Measurements from ENCODE around the gene SEMA4D. TPM values are rescaled to one million over a fixed set of nuclear protein-coding genes. Genes with fewer than 3 reads are reported as not detected.
A peak's percentile ranks its signal among the peaks of the same experiment; 100 is the strongest.

Gene SEMA4D
- total RNA-seq, 2 experiments from 2014 or later: 159 to 161 TPM

DNA sequence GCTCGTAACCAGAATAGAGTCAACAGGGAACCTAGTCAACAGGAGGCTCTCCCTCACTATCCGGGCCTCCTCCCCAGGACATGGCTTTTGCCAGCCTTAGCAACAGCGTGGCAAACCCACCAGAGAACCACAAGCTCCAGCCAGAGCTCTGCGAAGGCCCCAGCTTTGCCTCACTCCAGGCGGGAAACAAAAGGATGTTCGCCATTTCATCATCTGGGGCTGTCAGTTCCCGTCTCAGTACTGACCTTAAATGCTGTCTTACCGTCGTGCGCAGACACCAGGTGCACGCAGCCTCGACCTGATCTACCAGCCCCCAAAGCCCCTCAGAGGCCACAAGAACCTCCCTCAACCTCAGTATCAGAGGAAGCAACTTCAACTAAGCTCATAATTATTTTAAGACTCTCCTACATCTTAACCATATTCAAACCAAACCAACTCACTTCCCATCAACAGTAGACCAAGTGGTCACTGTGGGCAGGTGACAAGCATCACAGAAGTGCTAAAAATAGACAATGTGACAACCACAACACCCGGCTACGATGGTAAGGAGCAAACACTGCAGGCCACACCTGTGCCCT is 71.4 kb downstream of the SEMA4D start:
- ChIA-PET CTCF (interaction anchor here (0.8 to 6.5 kb wide), 7 partner anchors 8 to 176 kb away, joined by 3 to 120 read pairs (median 8); no protein-coding TSS in a partner anchor), POLR2A (interaction anchor here (1.1 to 3.1 kb wide), 8 partner anchors 9 to 55 kb away, joined by 3 to 17 read pairs (median 5); no protein-coding TSS in a partner anchor)
- Mint-ChIP-seq H3K4me3 (peak overlapping the region; percentile 44), H3K27ac (peak overlapping the region; percentile 100), H3K4me1 (ENCODE audit: low read depth) (peaks cover 97% of the 10 kb centered on the region), H3K9me3 (peaks cover 5% of the 10 kb centered on the region), H3K36me3 (peaks cover 23% of the 10 kb centered on the region), H3K27me3 (no peaks in the 10 kb centered on the region)
- intact Hi-C loops (cut with micrococcal nuclease): loop anchor here (1.0 to 2.0 kb wide), 3 partner anchors 16 to 110 kb away; no protein-coding TSS in a partner anchor
- DNase-seq: peak; percentile 69

DNA sequence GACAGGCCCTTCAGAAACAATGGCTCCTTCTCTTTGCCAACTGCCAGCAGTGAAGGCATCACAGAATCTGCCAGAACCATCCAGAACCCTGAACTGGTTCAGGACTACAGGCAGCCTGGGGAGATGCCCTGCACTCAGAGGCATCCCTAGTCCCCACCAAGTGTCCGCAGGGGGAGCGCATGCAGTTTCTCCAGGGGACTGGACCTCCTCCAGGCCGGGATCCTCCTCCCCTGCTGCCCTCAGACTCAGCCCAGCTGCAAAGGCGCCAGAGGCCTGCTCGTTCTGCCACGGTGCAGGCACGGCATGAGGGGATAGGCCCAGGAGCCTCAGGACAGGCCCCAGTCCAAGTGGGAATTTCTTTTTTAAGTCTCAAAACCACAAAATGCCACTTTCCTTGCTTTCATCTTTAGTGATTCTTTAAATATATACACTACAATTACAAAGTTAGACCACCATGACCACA is 72.0 kb downstream of the SEMA4D start:
- Mint-ChIP-seq H3K36me3 (peaks cover 23% of the 10 kb centered on the region), H3K9me3 (peaks cover 5% of the 10 kb centered on the region), H3K27ac (peak overlapping the region; percentile 100), H3K4me1 (ENCODE audit: low read depth) (peaks cover 98% of the 10 kb centered on the region), H3K27me3 (no peaks in the 10 kb centered on the region), H3K4me3 (peak overlapping the region; percentile 44)
- DNase-seq: no peak
- ChIA-PET POLR2A (interaction anchor here (1.1 to 3.1 kb wide), 8 partner anchors 9 to 55 kb away, joined by 3 to 17 read pairs (median 5); no protein-coding TSS in a partner anchor), CTCF (interaction anchor here (0.8 to 6.5 kb wide), 6 partner anchors 7 to 177 kb away, joined by 3 to 120 read pairs (median 10); no protein-coding TSS in a partner anchor)
- intact Hi-C loops (cut with micrococcal nuclease): loop anchor here (1.0 to 2.0 kb wide), 3 partner anchors 16 to 111 kb away; no protein-coding TSS in a partner anchor

DNA sequence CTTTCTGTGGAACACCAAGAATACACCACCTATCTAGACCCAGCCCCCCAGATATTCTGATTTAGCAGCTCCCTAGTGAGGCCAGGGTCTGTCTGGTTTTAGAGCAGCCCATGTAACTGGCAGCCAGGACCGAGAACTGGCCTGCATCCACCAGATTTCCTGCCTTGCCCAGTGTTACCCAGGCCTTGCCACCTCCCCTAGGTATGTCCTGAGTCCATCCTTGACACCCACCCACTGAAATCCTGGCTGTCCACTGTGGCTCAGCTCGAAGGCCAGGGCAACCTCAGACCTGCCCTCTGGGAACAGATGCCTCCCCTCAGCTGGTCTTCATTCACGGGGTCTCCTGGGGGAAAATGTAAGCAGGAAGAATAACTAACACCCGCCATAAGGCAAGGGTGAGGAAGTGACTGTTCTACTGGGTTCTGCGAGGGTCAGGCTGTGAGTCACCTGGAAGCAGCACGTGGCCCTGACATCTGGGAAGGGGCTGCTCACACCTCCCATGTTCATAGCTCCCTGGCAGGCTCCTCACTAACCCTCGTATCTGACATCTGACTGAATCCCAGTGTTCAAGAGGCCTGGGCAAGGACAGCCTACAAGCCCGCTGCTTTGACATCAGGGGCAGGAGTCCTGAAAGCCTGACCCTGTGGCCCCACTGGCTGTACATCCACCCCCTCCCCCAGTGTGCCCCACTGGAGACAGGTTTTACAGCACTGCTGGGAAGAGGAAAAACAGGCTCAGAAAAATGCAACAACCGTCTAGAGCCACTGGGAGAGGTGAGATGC is 72.7 kb downstream of the SEMA4D start:
- peak overlapping the region; percentile 44 for H3K4me3 Mint-ChIP-seq

DNA sequence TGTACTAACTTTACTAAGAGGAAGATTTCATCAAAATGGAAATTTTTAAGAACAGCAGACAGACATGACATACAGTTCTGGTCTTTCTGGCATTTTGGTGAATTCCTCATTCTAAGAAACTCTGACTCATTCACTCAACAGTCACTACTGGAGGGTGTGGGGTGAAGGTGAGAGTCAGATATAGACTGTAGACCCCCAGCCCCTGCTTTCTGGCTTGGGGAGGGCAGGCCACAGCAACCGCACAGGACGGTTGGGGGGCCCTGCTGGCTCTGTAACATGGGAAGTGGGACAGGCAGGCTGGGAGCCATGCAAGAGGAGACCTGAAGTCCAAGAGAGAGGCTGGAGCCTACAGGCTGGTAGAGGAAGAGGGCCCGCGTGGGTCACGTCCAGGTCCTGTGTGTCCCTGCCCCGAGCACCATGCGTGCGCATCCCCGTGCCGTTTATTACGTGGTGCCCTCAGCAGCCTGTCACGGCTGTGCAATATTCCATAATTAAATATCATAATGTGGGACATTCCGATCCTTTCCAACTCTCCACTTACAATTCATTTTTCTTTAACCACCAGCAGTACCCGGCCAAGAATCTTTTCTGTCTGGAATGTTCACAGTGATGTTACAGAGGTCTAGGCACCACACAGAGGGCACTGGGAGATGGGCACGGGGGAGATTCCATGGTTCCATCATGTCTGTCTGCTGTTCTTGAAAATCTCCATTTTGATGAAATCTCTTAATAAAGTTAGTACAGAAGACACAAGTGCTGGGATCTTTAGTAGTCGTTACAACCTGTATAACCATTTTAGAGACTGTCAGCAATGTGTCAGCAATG is 75.5 kb downstream of the SEMA4D start:
- H3K36me3 Mint-ChIP-seq: peaks cover 37% of the 10 kb centered on the region
- H3K9me3 Mint-ChIP-seq: peaks cover 7% of the 10 kb centered on the region
- H3K27me3 Mint-ChIP-seq: no peaks in the 10 kb centered on the region
- peak overlapping the region; percentile 50 for H3K4me3 Mint-ChIP-seq
- peak; percentile 84 for DNase-seq
- POLR2A ChIA-PET: interaction anchor here (0.6 to 1.3 kb wide), 3 partner anchors 12 to 127 kb away, joined by 3 read pairs; no protein-coding TSS in a partner anchor
- peak overlapping the region; percentile 100 for H3K27ac Mint-ChIP-seq
- CTCF ChIA-PET: interaction anchor here (0.7 to 4.5 kb wide), 4 partner anchors 12 to 1823 kb away, joined by 3 to 21 read pairs (median 8); partner anchors contain the start of gene SECISBP2
- peaks cover 99% of the 10 kb centered on the region for H3K4me1 Mint-ChIP-seq (ENCODE audit: low read depth)
- intact Hi-C loops (cut with micrococcal nuclease): loop anchor here (5.0 kb wide), 2 partner anchors 180 to 560 kb away; no protein-coding TSS in a partner anchor

More for the DNA sequence above, 72.7 kb downstream of the SEMA4D start:
- H3K27ac Mint-ChIP-seq: peak overlapping the region; percentile 100
- peak; percentile 57 for DNase-seq
- H3K27me3 Mint-ChIP-seq: no peaks in the 10 kb centered on the region
- H3K9me3 Mint-ChIP-seq: peaks cover 5% of the 10 kb centered on the region
- intact Hi-C loops (cut with micrococcal nuclease): no loop called here
- POLR2A ChIA-PET: interaction anchor here (1.1 to 3.1 kb wide), 6 partner anchors 8 to 56 kb away, joined by 3 to 11 read pairs (median 5); no protein-coding TSS in a partner anchor
- peaks cover 23% of the 10 kb centered on the region for H3K36me3 Mint-ChIP-seq
- peaks cover 100% of the 10 kb centered on the region for H3K4me1 Mint-ChIP-seq (ENCODE audit: low read depth)
- CTCF ChIA-PET: interaction anchor here (0.8 to 4.5 kb wide), 3 partner anchors 15 to 124 kb away, joined by 3 to 21 read pairs (median 18); no protein-coding TSS in a partner anchor

DNA sequence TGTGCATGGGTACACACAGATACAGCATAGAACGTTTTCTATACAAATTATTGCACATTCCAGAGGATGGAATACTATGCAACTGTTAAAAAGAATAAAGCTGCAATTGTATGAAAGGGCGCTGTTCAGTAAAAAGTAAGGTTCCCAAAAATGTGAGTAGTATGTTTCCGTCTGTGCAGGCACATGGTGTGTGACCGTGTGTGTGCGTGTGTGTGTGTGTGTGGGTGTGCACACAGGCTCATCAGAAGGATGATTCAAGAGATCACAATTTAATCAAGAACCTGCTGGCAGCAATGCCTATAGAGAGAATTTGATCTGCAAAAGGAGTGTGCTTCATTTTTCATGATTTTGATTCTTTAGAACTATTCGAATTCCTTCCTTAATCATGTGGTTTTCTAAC is 76.3 kb downstream of the SEMA4D start:
- H3K4me3 Mint-ChIP-seq: peak overlapping the region; percentile 50
- POLR2A ChIA-PET: interaction anchor here (0.6 to 1.3 kb wide), 3 partner anchors 11 to 341 kb away, joined by 3 read pairs; no protein-coding TSS in a partner anchor
- CTCF ChIA-PET: interaction anchor here (2.0 to 4.5 kb wide), 2 partner anchors 11 to 128 kb away, joined by 7 to 21 read pairs; no protein-coding TSS in a partner anchor
- no peaks in the 10 kb centered on the region for H3K27me3 Mint-ChIP-seq
- H3K9me3 Mint-ChIP-seq: peaks cover 13% of the 10 kb centered on the region
- H3K36me3 Mint-ChIP-seq: peaks cover 43% of the 10 kb centered on the region
- H3K27ac Mint-ChIP-seq: peak overlapping the region; percentile 100
- H3K4me1 Mint-ChIP-seq (ENCODE audit: low read depth): peaks cover 99% of the 10 kb centered on the region
- DNase-seq: peak; percentile 73
- intact Hi-C loops (cut with micrococcal nuclease): loop anchor here (2.0 to 5.0 kb wide), 3 partner anchors 69 to 561 kb away; no protein-coding TSS in a partner anchor

DNA sequence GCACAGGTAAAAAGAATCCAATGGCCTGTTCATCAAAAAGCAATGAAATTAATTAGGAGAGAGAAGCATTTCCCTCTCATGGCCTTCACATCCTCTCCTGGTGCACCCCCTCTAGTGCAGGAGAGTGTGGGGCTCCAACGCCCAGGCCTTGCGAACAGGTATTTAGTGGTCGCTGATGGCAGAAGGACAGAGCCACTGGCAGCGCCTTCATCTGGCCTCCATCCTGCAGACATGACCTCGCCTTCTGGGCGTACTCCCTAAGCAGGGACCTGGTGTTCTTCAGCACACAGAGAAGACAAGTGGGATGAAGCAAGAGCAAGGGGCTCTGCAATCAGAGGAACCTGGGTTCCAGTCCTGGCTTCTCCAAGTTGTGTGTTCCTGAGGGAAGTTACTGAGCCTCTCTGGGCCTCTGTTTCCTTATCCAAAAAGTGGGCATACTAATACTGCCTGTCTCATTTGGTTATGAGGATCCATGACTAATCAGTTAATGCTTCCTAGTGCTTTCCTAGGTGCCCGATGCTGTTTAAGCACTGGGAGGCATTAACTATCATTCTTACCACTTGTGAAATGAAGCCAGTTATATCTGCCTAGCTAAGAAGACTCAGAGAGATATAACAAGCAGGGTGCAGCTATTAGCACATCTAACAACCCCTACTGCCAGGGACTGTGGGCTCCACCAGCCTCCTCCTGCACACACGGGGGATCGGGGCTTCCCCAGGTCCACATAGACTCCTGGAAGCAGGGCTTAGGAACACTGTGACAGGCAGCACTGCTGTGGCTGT is 77.3 kb downstream of the SEMA4D start:
- H3K4me3 Mint-ChIP-seq: peak overlapping the region; percentile 58
- peaks cover 97% of the 10 kb centered on the region for H3K4me1 Mint-ChIP-seq (ENCODE audit: low read depth)
- peaks cover 16% of the 10 kb centered on the region for H3K9me3 Mint-ChIP-seq
- H3K27me3 Mint-ChIP-seq: no peaks in the 10 kb centered on the region
- CTCF ChIA-PET: interaction anchor here (0.9 to 2.0 kb wide), 2 partner anchors 10 to 129 kb away, joined by 4 to 7 read pairs; no protein-coding TSS in a partner anchor
- H3K36me3 Mint-ChIP-seq: peaks cover 51% of the 10 kb centered on the region
- peak; percentile 38 for DNase-seq
- H3K27ac Mint-ChIP-seq: peak overlapping the region; percentile 100
- intact Hi-C loops (cut with micrococcal nuclease): loop anchor here (1.0 to 5.0 kb wide), 6 partner anchors 10 to 562 kb away; no protein-coding TSS in a partner anchor
- POLR2A ChIA-PET: interaction anchor here (0.5 to 2.8 kb wide), 3 partner anchors 10 to 1680 kb away, joined by 3 to 12 read pairs (median 3); no protein-coding TSS in a partner anchor

DNA sequence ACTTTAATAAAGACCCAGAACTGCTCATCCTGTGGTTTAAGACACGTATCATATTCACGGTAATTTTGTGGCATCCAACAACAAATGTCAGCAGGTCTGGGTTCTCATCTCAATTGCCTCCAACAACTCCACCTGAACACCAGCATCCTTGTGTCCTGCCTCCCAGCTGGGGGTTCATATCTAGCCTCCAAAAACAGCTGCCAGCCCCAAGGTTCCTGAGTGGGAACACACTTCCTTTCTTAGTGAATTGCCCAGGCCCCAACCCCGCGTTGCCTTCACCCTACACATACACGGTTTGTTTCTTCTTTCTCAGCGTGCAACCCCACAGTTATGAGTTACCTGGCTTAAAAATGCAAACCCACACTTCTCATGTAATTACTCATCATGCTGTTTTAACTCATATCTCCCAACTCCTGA is 77.9 kb downstream of the SEMA4D start:
- POLR2A ChIA-PET: interaction anchor here (2.1 to 3.0 kb wide), 3 partner anchors 8 to 58 kb away, joined by 7 to 12 read pairs (median 11); no protein-coding TSS in a partner anchor
- peaks cover 54% of the 10 kb centered on the region for H3K36me3 Mint-ChIP-seq
- H3K4me1 Mint-ChIP-seq (ENCODE audit: low read depth): peaks cover 96% of the 10 kb centered on the region
- DNase-seq: peak; percentile 81
- H3K4me3 Mint-ChIP-seq: peak overlapping the region; percentile 58
- intact Hi-C loops (cut with micrococcal nuclease): loop anchor here (1.0 to 5.0 kb wide), 7 partner anchors 10 to 562 kb away; no protein-coding TSS in a partner anchor
- CTCF ChIA-PET: interaction anchor here (0.9 to 3.3 kb wide), 3 partner anchors 8 to 129 kb away, joined by 4 to 22 read pairs (median 18); no protein-coding TSS in a partner anchor
- peaks cover 16% of the 10 kb centered on the region for H3K9me3 Mint-ChIP-seq
- peak overlapping the region; percentile 100 for H3K27ac Mint-ChIP-seq
- H3K27me3 Mint-ChIP-seq: no peaks in the 10 kb centered on the region

DNA sequence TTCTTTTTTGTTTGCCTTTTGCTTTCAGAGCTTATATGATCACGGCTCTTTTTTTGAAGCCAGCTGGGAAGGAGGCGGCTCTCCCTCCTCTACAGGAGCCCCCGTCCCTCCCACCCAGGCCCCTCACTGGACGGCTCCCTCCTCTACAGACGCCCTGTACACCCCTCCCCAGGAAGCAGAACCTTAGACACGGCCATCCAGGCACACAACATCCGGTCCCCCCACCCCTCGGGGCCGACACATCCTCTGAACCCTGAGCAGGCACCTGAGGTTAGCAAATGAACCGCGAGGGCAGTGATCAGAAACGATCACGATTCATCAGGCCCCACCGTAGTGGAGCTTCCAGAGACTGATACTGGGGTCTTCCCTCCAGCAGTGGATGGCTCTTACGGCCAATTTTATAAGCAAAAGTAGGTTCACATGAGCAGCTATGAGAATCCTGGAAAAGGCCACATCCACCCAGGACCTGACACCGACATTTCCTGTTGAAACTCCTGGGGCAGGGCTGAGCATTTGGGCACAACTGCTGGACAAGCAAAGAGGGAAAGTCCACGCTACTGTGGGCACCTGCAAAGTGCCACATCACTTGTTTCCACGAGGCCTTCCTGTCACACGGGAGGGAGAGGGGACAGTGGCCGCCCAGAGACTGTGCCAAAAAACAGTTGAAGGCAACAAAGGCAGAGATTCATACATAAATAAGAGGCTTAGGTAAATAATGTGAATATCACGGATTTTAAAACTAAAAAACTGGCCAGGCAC is 78.9 kb downstream of the SEMA4D start:
- Mint-ChIP-seq H3K9me3 (peaks cover 14% of the 10 kb centered on the region), H3K27me3 (no peaks in the 10 kb centered on the region), H3K36me3 (peaks cover 45% of the 10 kb centered on the region), H3K4me3 (peak overlapping the region; percentile 58), H3K27ac (peak overlapping the region; percentile 100), H3K4me1 (ENCODE audit: low read depth) (peaks cover 92% of the 10 kb centered on the region)
- DNase-seq: peak; percentile 87
- ChIA-PET POLR2A (interaction anchor here (0.5 to 3.0 kb wide), 6 partner anchors 9 to 488 kb away, joined by 3 to 12 read pairs (median 5); no protein-coding TSS in a partner anchor), CTCF (interaction anchor here (0.9 to 3.3 kb wide), 6 partner anchors 9 to 130 kb away, joined by 3 to 22 read pairs (median 8); no protein-coding TSS in a partner anchor)
- intact Hi-C loops (cut with micrococcal nuclease): loop anchor here (1.0 to 2.0 kb wide), 2 partner anchors 48 to 282 kb away; no protein-coding TSS in a partner anchor

DNA sequence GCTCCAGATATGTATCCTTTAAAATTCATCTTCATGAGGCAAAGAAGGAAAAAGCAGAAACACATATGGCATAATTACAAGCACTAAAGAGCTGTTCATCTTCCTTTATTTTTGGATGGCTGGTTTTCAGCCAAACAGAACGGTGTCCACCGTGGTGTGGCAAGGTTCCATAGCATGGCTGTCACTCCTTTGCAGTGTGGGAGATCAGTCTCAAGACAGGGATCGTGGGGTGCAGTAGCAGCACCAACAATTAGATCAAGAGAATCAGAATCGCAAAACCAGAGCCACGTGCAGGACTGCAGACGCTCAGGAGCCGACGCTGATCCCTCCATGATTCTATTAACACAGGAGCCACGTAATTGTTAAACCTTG is 79.5 kb downstream of the SEMA4D start:
- DNase-seq: no peak
- Mint-ChIP-seq H3K4me3 (peak overlapping the region; percentile 58), H3K9me3 (peaks cover 13% of the 10 kb centered on the region), H3K36me3 (peaks cover 48% of the 10 kb centered on the region), H3K27me3 (no peaks in the 10 kb centered on the region), H3K4me1 (ENCODE audit: low read depth) (peaks cover 92% of the 10 kb centered on the region), H3K27ac (peak overlapping the region; percentile 100)
- ChIA-PET CTCF (interaction anchor here (0.9 to 3.3 kb wide), 6 partner anchors 8 to 130 kb away, joined by 3 to 22 read pairs (median 8); no protein-coding TSS in a partner anchor), POLR2A (interaction anchor here (1.7 to 3.0 kb wide), 4 partner anchors 8 to 112 kb away, joined by 3 to 12 read pairs (median 9); no protein-coding TSS in a partner anchor)
- intact Hi-C loops (cut with micrococcal nuclease): loop anchor here (1.0 to 2.0 kb wide), 2 partner anchors 49 to 282 kb away; no protein-coding TSS in a partner anchor

All from activated CD4-positive, alpha-beta memory T cell treated with anti-CD3 and anti-CD28 coated beads for 36 hours (primary cell).